WERI-Rb-1 (cell line): ENCODE measurements around the gene LHX3.

Experiments
- DNase-seq: peaks from one replicate; pipeline ENCODE4 v3.0.0-alpha.2; 2020
- H3K27ac ChIP-seq: fragments of 250-450 bp; sonication (Bioruptor Pico); 2 replicates; pipeline ENCODE4 v1.5.1; 2020; ENCODE audit warnings: mild to moderate bottlenecking, moderate library complexity
- H3K27me3 ChIP-seq: fragments of 250-450 bp; sonication (Bioruptor Pico); 2 replicates; pipeline ENCODE4 v1.5.1; 2021; ENCODE audit warnings: mild to moderate bottlenecking, low read depth, moderate library complexity; ENCODE audit not compliant: insufficient read depth, severe bottlenecking
- H3K36me3 ChIP-seq: fragments of 250-450 bp; sonication (Bioruptor Pico); 2 replicates; pipeline ENCODE4 v1.5.1; 2020; ENCODE audit warnings: mild to moderate bottlenecking, moderate library complexity
- H3K4me3 ChIP-seq: 2 replicates; pipeline ENCODE4 v1.5.1; 2011; ENCODE audit warnings: low read depth, mild to moderate bottlenecking, control low read depth, low read length
- H3K9me3 ChIP-seq: fragments of 250-450 bp; sonication (Bioruptor Pico); 2 replicates; pipeline ENCODE4 v1.5.1; 2021; ENCODE audit warnings: mild to moderate bottlenecking, moderate library complexity; ENCODE audit not compliant: severe bottlenecking
- TF ChIP-seq, protein P1 (sequence below): IDR thresholded peaks from 2 replicates; pipeline ENCODE4 v1.5.1; 2011; ENCODE audit warnings: low read depth, mild to moderate bottlenecking, control low read depth, inconsistent platforms, low read length

Gene LHX3

DNA sequence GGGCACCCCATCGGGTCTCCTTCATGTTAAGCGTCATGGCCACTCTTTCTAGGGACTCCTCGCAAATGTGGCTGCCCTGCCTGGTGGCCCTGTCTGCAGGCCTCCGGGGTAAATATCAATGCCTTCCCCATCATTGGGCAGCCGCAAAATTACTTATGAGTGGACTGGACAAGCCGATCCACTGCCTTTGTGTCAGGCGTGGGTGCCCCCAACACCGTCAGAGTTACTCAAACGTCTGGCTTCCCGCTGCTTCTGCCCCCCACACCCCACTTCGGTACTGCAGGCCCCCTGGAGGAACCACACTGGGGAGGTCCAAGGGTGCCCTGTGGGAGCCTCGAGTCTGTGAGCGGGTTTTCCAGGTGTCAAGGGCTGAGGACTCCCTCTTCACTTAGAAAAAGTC, 3.8 kb downstream of the LHX3 start:
- Histone ChIP-seq H3K9me3 (no peaks in the 10 kb centered on the region), H3K4me3 (peak overlapping the region; percentile 64), H3K27me3 (no peaks in the 10 kb centered on the region), H3K36me3 (peaks cover 74% of the 10 kb centered on the region), H3K27ac (peak overlapping the region; percentile 98)
- DNase-seq, result no peak
- TF ChIP-seq, protein P1, sequence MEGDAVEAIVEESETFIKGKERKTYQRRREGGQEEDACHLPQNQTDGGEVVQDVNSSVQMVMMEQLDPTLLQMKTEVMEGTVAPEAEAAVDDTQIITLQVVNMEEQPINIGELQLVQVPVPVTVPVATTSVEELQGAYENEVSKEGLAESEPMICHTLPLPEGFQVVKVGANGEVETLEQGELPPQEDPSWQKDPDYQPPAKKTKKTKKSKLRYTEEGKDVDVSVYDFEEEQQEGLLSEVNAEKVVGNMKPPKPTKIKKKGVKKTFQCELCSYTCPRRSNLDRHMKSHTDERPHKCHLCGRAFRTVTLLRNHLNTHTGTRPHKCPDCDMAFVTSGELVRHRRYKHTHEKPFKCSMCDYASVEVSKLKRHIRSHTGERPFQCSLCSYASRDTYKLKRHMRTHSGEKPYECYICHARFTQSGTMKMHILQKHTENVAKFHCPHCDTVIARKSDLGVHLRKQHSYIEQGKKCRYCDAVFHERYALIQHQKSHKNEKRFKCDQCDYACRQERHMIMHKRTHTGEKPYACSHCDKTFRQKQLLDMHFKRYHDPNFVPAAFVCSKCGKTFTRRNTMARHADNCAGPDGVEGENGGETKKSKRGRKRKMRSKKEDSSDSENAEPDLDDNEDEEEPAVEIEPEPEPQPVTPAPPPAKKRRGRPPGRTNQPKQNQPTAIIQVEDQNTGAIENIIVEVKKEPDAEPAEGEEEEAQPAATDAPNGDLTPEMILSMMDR, result no peak

DNA sequence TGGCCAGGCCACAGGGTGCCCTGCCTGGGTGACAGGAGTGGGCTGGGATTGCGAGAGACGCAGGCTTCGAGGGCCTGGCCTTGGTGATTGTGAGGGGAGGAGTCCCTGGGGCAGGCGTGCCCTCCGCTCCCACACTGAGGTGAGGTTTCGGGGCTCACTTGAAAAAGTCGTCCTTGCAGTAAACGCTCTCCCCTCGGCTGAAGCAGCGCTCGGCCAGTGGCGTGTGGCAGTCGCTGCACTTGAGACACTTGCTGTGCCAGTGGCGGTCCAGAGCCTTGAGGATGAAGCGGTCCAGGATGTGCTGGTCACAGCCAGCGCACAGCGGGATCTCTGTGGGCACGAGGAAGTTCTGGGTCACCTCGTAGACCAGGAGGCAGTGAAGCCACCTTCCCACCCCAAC, 4.5 kb downstream of the LHX3 start:
- no peak for DNase-seq
- peaks cover 71% of the 10 kb centered on the region for H3K36me3 ChIP-seq
- no peaks in the 10 kb centered on the region for H3K27me3 ChIP-seq
- H3K9me3 ChIP-seq, result no peaks in the 10 kb centered on the region
- H3K4me3 ChIP-seq, result peak overlapping the region; percentile 64
- H3K27ac ChIP-seq, result peak overlapping the region; percentile 98
- TF ChIP-seq, protein P1, result no peak

GRCh38 chr9:136199391-136200288, 5.3 kb downstream of the LHX3 start:
- Histone ChIP-seq H3K4me3 (no peak overlapping the region), H3K9me3 (no peaks in the 10 kb centered on the region), H3K27me3 (no peaks in the 10 kb centered on the region), H3K27ac (peak overlapping the region; percentile 98), H3K36me3 (peaks cover 71% of the 10 kb centered on the region)
- TF ChIP-seq, protein P1, result no peak
- no peak for DNase-seq

GRCh38 chr9:136198605-136199083, 6.3 kb downstream of the LHX3 start:
- TF ChIP-seq, protein P1, result no peak
- no peak for DNase-seq
- Histone ChIP-seq H3K27ac (peak overlapping the region; percentile 81), H3K9me3 (no peaks in the 10 kb centered on the region), H3K27me3 (no peaks in the 10 kb centered on the region), H3K36me3 (peaks cover 68% of the 10 kb centered on the region), H3K4me3 (no peak overlapping the region)

DNA sequence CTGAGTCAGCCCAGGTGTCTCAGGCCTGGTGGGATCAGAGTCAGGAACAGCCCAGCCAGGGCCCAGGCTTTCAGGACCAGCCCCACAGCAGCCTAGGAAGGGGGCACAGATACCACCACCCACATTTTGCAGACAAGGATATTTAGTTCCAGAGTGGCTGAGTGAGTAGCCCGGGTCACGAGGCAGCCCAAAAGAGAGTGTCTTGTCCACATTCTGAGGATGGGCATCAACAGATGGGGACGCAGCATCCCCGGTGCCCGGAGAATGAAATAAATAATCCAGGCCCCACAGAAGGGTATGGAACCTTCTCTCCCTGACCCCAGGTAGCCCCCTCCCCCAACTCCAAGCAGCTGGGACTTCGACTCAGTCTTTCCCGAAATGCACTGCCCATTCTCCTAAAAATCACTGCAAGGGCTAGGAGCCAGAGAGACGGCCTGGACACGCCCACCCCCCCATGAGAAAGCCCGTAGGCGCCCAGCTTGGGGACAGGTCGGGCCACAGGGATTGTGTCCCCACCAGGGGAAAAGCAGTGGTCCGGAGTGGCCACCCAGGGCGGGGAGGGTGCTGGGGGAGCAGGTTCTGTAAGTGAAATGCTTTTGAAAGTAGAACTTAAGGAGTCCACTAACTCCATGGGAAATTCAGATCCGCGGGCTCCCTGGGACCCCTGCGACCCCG, 6.9 kb downstream of the LHX3 start:
- H3K9me3 ChIP-seq, result no peaks in the 10 kb centered on the region
- H3K36me3 ChIP-seq, result peaks cover 71% of the 10 kb centered on the region
- TF ChIP-seq, protein P1, result no peak
- no peak for DNase-seq
- H3K4me3 ChIP-seq, result no peak overlapping the region
- H3K27me3 ChIP-seq, result no peaks in the 10 kb centered on the region
- H3K27ac ChIP-seq, result peak overlapping the region; percentile 81
